Sigmoid colon (tissue), 7 donors: ENCODE results near the gene OR7C1. TPM values are rescaled to one million over a fixed set of nuclear protein-coding genes. Genes with fewer than 3 reads are reported as not detected.

Experiments
- DNase-seq: peaks from one replicate; pipeline ENCODE4 v3.0.0-alpha.2; 2019
- H3K27ac ChIP-seq, 4 donors: fragments of 200-600 bp; sonication (generic); one replicate each; pipeline ENCODE4 v1.5.1; 2016 to 2019; ENCODE audit warnings: mild to moderate bottlenecking in 1 of 4
- H3K27me3 ChIP-seq, 3 donors: fragments of 200-600 bp; sonication (generic); one replicate each; pipeline ENCODE4 v1.5.1; 2019; ENCODE audit warnings: mild to moderate bottlenecking in 1 of 3
- H3K36me3 ChIP-seq, 4 donors: fragments of 200-600 bp; sonication (generic); one replicate each; pipeline ENCODE4 v1.5.1; 2016 to 2019
- H3K4me1 ChIP-seq, 4 donors: fragments of 200-600 bp; sonication (generic); one replicate each; pipeline ENCODE4 v1.5.1; 2017 to 2019
- H3K4me3 ChIP-seq, 4 donors: fragments of 200-600 bp; sonication (generic); one replicate each; pipeline ENCODE4 v1.5.1; 2017 to 2019; ENCODE audit warnings: mild to moderate bottlenecking in 2 of 4, moderate library complexity in 1 of 4
- H3K9me3 ChIP-seq, 4 donors: fragments of 200-600 bp in 3 of 4; sonication (generic) in 3 of 4; one replicate each; pipeline versions ENCODE4 v1.5.1 to v1.6.1; 2013 to 2019
- EP300 ChIP-seq, 4 donors: sonication (generic); formaldehyde crosslinking; IDR thresholded peaks; one replicate each; pipeline ENCODE4 v1.6.1; 2017; ENCODE audit warnings: antibody characterized with exemption in 4 of 4
- POLR2A ChIP-seq, 2 donors: fragments of 450-650 bp; IDR thresholded peaks; one replicate each; pipeline ENCODE4 v1.6.1; 2016; ENCODE audit warnings: antibody characterized with exemption in 2 of 2, mild to moderate bottlenecking in 2 of 2, moderate library complexity in 2 of 2
- POLR2AphosphoS5 ChIP-seq, 4 donors: sonication (generic); formaldehyde crosslinking; IDR thresholded peaks; one replicate each; pipeline ENCODE4 v1.6.1; 2017; ENCODE audit warnings: antibody characterized with exemption in 4 of 4
- WGBS, 2 donors: extraction: QIAGEN DNeasy Blood & Tissue Kit; methylation state at CpG; one replicate each; pipeline ENCODE4 v1.1.7; 2013; 5-methylcytosine and 5-hydroxymethylcytosine counted together
- intact Hi-C: fragments of 100-400 bp; cut with DNase I; formaldehyde crosslinking; loops from one replicate; pipeline ENCODE4 v1.15.1; 2023
- polyA plus RNA-seq, 3 donors: library from polyadenylated mRNA; stranded (reverse); fragments of 200-250 nt; gene quantifications; one replicate each; pipeline ENCODE4 v1.2.3, GENCODE V29; 2013
- total RNA-seq, 4 donors: library from RNA; depleted of rRNA; stranded (reverse); fragments of >200 nt; gene quantifications; one replicate each; pipeline ENCODE4 v1.1.0, GENCODE V29; 2016
- TF ChIP-seq, protein P1 (sequence below), 4 experiments: fragments of 450-650 bp in 3 of 4; fragments of 200-600 bp in 1 of 4; IDR thresholded peaks; one replicate each; pipeline ENCODE4 v1.5.1; 2016 to 2019; ENCODE audit warnings: antibody characterized with exemption in 4 of 4, mild to moderate bottlenecking in 3 of 4, moderate library complexity in 2 of 4
- donor health status: healthy with polysubstance abuse.
- donor health status: Bipolar disorder and iron deficiency.
- donor health status: healthy.

The OR7C1 gene
- total and polyA plus RNA-seq, 7 donors: under 0.01 TPM; not detected in 4

DNA sequence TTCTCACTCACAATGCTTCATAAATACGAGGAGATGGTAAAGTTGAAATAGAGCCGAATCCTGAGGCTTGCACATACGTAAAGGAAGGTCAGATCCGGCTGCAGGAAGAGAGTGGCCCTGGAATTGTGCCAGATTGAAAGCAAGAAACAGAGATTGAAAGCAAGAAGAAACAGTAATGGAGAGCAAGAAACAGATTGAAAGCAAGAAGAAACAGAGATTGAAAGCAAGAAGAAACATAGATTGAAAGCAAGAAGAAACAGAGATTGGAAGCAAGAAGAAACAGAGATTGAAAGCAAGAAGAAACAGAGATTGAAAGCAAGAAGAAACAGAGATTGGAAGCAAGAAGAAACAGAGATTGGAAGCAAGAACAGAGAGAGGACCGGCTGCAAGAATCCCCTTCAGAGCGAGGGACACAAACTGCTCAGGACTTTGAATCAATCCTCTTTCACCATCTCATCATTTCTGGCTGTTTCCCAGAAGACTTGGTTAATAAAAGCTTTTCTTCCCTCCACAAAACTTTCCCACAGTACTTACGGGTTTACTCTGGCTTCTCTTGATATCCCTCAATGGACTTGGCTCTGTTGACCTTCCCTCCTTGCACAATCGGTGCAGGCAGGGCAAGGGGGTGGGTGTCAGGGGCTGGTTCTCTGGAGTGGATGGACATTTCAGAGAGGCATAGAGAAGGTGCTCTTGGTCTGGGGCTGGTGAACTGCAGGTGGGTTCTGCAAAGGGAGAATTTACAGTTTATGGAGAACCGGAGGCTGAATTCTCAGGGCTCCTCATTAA is 25.5 kb downstream of the OR7C1 start:
- Histone ChIP-seq H3K9me3 (no peaks in the 10 kb centered on the region), H3K4me3 (no peak overlapping the region), H3K36me3 (no peaks in the 10 kb centered on the region), H3K27me3 (no peaks in the 10 kb centered on the region), H3K4me1 (no peaks in the 10 kb centered on the region), H3K27ac (no peak overlapping the region)
- DNase-seq: no peak
- WGBS, 2 donors: 53 to 67% methylated on average over 9 of the region's 9 CpGs
- TF ChIP-seq EP300 (IDR thresholded peaks at IDR 0.05): no peak
- no peak for TF ChIP-seq POLR2AphosphoS5 (IDR thresholded peaks at IDR 0.05)
- TF ChIP-seq, protein P1, sequence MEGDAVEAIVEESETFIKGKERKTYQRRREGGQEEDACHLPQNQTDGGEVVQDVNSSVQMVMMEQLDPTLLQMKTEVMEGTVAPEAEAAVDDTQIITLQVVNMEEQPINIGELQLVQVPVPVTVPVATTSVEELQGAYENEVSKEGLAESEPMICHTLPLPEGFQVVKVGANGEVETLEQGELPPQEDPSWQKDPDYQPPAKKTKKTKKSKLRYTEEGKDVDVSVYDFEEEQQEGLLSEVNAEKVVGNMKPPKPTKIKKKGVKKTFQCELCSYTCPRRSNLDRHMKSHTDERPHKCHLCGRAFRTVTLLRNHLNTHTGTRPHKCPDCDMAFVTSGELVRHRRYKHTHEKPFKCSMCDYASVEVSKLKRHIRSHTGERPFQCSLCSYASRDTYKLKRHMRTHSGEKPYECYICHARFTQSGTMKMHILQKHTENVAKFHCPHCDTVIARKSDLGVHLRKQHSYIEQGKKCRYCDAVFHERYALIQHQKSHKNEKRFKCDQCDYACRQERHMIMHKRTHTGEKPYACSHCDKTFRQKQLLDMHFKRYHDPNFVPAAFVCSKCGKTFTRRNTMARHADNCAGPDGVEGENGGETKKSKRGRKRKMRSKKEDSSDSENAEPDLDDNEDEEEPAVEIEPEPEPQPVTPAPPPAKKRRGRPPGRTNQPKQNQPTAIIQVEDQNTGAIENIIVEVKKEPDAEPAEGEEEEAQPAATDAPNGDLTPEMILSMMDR (IDR thresholded peaks at IDR 0.05): no peak
- TF ChIP-seq POLR2A (IDR thresholded peaks at IDR 0.05): no peak
- intact Hi-C loops: no loop called here

DNA sequence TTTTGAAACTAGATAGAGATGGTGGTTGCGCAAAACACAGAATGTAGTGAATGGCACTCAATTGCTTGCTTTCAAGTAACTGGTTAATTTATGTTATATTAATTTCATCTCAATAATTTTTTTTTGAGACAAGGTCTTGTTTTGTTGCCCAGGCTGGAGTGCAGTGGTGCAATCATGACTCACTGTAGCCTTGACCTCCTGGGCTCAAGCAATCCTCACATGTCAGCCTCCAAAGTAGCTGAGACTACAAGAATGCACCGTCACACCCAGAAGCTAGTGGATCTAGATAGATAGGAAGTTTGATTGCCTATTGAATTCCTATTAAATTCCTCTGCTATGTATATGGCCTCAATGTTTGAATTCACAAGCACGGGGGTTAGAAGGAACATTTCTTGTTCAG is 30.2 kb downstream of the OR7C1 start:
- TF ChIP-seq, protein P1 (IDR thresholded peaks at IDR 0.05): no peak
- TF ChIP-seq EP300 (IDR thresholded peaks at IDR 0.05) (no peak), POLR2A (IDR thresholded peaks at IDR 0.05) (no peak), POLR2AphosphoS5 (IDR thresholded peaks at IDR 0.05) (no peak)
- no peaks in the 10 kb centered on the region for H3K4me1 ChIP-seq
- H3K27ac ChIP-seq: no peak overlapping the region
- no peaks in the 10 kb centered on the region for H3K27me3 ChIP-seq
- intact Hi-C loops: no loop called here
- no peak overlapping the region for H3K4me3 ChIP-seq
- no peak for DNase-seq
- H3K9me3 ChIP-seq: no peaks in the 10 kb centered on the region
- 83 to 87% methylated on average over 3 of the region's 3 CpGs for WGBS, 2 donors
- no peaks in the 10 kb centered on the region for H3K36me3 ChIP-seq

DNA sequence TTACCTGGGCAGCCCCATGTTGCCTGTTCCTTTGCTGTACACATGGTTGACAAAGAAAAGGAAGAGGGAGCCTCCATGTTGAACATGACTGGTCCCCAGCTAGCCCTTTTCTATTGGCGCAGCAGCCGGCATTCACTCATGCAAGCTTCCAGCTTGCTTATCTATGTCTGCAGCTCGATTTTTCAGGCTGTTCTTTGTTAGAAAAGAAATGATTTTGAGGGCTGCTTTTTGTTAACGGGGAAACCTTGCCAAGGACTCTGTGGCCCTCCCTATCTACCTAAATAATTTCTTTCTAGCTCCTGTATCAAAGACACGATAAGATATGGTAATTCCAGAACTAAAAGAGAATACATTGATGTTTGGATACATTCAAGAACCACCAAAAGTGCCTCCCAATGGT is 36.2 kb downstream of the OR7C1 start:
- intact Hi-C loops: no loop called here
- WGBS, 2 donors: 75 to 76% methylated on average over 5 of the region's 5 CpGs
- no peak overlapping the region for H3K4me3 ChIP-seq
- no peak for TF ChIP-seq POLR2AphosphoS5 (IDR thresholded peaks at IDR 0.05)
- TF ChIP-seq, protein P1 (IDR thresholded peaks at IDR 0.05): no peak
- TF ChIP-seq POLR2A (IDR thresholded peaks at IDR 0.05): no peak
- TF ChIP-seq EP300 (IDR thresholded peaks at IDR 0.05): no peak
- DNase-seq: no peak
- no peaks in the 10 kb centered on the region for H3K36me3 ChIP-seq
- H3K27me3 ChIP-seq: no peaks in the 10 kb centered on the region
- H3K27ac ChIP-seq: no peak overlapping the region
- H3K4me1 ChIP-seq: no peaks in the 10 kb centered on the region
- no peaks in the 10 kb centered on the region for H3K9me3 ChIP-seq

DNA sequence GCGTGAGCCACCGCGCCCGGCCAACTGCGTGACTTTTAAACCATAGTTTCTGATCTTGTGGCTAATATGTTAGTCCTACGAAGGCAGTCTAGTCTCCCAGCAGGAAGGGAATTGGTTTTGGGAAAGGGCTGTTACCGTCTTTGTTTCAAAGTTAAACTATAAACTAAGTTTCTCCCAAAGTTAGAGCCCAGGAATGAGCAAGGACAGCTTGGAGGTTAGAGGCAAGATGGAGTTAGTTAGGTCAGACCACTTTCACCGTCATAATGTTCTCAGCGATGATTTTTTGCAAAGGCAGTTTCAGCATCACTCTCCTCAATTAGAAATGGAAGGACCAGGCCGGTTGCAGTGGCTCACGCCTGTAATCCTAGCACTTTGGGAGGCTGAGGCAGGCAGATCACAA is 39.0 kb downstream of the OR7C1 start:
- no peaks in the 10 kb centered on the region for H3K4me1 ChIP-seq
- DNase-seq: no peak
- 90 to 95% methylated on average over 11 of the region's 11 CpGs for WGBS, 2 donors
- peaks cover 0 to 7% (median 0%) of the 10 kb centered on the region in 4 donors for H3K9me3 ChIP-seq
- no peak overlapping the region for H3K27ac ChIP-seq
- no peaks in the 10 kb centered on the region for H3K27me3 ChIP-seq
- H3K4me3 ChIP-seq: no peak overlapping the region
- intact Hi-C loops: no loop called here
- no peaks in the 10 kb centered on the region for H3K36me3 ChIP-seq
- TF ChIP-seq POLR2AphosphoS5 (IDR thresholded peaks at IDR 0.05) (no peak), POLR2A (IDR thresholded peaks at IDR 0.05) (no peak), EP300 (IDR thresholded peaks at IDR 0.05) (no peak)
- TF ChIP-seq, protein P1 (IDR thresholded peaks at IDR 0.05): no peak
